GM23248 (cell line): ENCODE data around the gene AMOTL1. TPM values are rescaled to one million over a fixed set of nuclear protein-coding genes. Genes with fewer than 3 reads are reported as not detected.

Experiments
- DNase-seq: peaks from one replicate; pipeline ENCODE4 v3.0.0-alpha.2; 2015
- H2AFZ ChIP-seq: fragments of 200-600 bp; sonication (generic); 2 replicates; pipeline ENCODE4 v1.6.1; 2016; ENCODE audit warnings: antibody characterized with exemption
- H3F3A ChIP-seq: fragments of 200-600 bp; sonication (generic); 2 replicates; pipeline ENCODE4 v1.6.1; 2016; ENCODE audit warnings: mild to moderate bottlenecking, antibody characterized with exemption, mixed run types; ENCODE audit not compliant: insufficient read depth
- H3K27ac ChIP-seq: fragments of 200-600 bp; sonication (generic); 2 replicates; pipeline ENCODE4 v1.5.1; 2016; ENCODE audit warnings: mild to moderate bottlenecking
- H3K27me3 ChIP-seq: fragments of 200-600 bp; sonication (generic); replicated peaks from 2 replicates; pipeline ENCODE4 v1.6.1; 2016; ENCODE audit warnings: mild to moderate bottlenecking; ENCODE audit not compliant: insufficient read depth
- H3K36me3 ChIP-seq: fragments of 200-600 bp; sonication (generic); 2 replicates; pipeline ENCODE4 v1.6.1; 2016; ENCODE audit warnings: low read depth, mild to moderate bottlenecking
- H3K4me1 ChIP-seq: fragments of 200-600 bp; sonication (generic); 2 replicates; pipeline ENCODE4 v1.6.1; 2016; ENCODE audit warnings: mild to moderate bottlenecking; ENCODE audit not compliant: insufficient read depth
- H3K4me2 ChIP-seq: fragments of 200-600 bp; sonication (generic); one replicate; pipeline ENCODE4 v1.6.1; 2016; ENCODE audit warnings: mild to moderate bottlenecking; ENCODE audit not compliant: unreplicated experiment
- H3K4me3 ChIP-seq: fragments of 200-600 bp; sonication (generic); 2 replicates; pipeline ENCODE4 v1.5.1; 2016; ENCODE audit warnings: mild to moderate bottlenecking
- H3K79me2 ChIP-seq: fragments of 200-600 bp; sonication (generic); 2 replicates; pipeline ENCODE4 v1.6.1; 2016; ENCODE audit warnings: mild to moderate bottlenecking; ENCODE audit not compliant: insufficient read depth
- H3K9ac ChIP-seq: fragments of 200-600 bp; sonication (generic); 2 replicates; pipeline ENCODE4 v1.6.1; 2016; ENCODE audit warnings: mild to moderate bottlenecking
- H3K9me2 ChIP-seq: fragments of 200-600 bp; sonication (generic); 2 replicates; pipeline ENCODE4 v1.6.1; 2016; ENCODE audit warnings: mixed run types, mild to moderate bottlenecking, moderate library complexity; ENCODE audit not compliant: insufficient read depth
- H3K9me3 ChIP-seq: fragments of 200-600 bp; sonication (generic); one replicate; pipeline ENCODE4 v1.6.1; 2017; ENCODE audit warnings: low read depth
- H4K20me1 ChIP-seq: fragments of 200-600 bp; sonication (generic); 2 replicates; pipeline ENCODE4 v1.6.0; 2016; ENCODE audit not compliant: insufficient read depth
- EZH2 ChIP-seq: fragments of 200-600 bp; sonication (generic); IDR thresholded peaks from 2 replicates; pipeline ENCODE4 v1.6.1; 2018; ENCODE audit warnings: antibody characterized with exemption, mild to moderate bottlenecking; ENCODE audit not compliant: insufficient read depth, poor library complexity, severe bottlenecking
- EZH2phosphoT487 ChIP-seq: fragments of 200-600 bp; sonication (generic); IDR thresholded peaks from 2 replicates; pipeline ENCODE4 v1.6.1; 2018; ENCODE audit warnings: antibody characterized with exemption, moderate library complexity, mild to moderate bottlenecking, low read depth; ENCODE audit not compliant: insufficient read depth
- WGBS, 2 experiments: methylation state at CpG; one replicate each; pipeline ENCODE4 v1.1.6; 2015 to 2017; ENCODE audit warnings: low lambda C conversion rate in 2 of 2, low coverage in 1 of 2; ENCODE audit errors: missing lambda C conversion rate in 2 of 2; 5-methylcytosine and 5-hydroxymethylcytosine counted together
- in situ Hi-C: fragments of 300-500 bp; cut with MboI; formaldehyde crosslinking; loops from 2 replicates; pipeline ENCODE4 v1.15.0; 2020
- polyA plus RNA-seq: library from polyadenylated mRNA; unstranded; fragments of >200 nt; fragmentation: Nextera tagmentation; extraction: Ambion mirVana; gene quantifications from 2 replicates; pipeline ENCODE4 v1.2.1, GENCODE V29; 2016
- total RNA-seq: library from RNA; depleted of rRNA; stranded (reverse); fragments of >200 nt; shearing (Covaris generic); gene quantifications from 2 replicates; pipeline ENCODE4 v1.2.3, GENCODE V29; 2014

Gene AMOTL1
- total and polyA plus RNA-seq, 2 experiments from 2014 or later: 22.3 to 50.8 TPM

DNA sequence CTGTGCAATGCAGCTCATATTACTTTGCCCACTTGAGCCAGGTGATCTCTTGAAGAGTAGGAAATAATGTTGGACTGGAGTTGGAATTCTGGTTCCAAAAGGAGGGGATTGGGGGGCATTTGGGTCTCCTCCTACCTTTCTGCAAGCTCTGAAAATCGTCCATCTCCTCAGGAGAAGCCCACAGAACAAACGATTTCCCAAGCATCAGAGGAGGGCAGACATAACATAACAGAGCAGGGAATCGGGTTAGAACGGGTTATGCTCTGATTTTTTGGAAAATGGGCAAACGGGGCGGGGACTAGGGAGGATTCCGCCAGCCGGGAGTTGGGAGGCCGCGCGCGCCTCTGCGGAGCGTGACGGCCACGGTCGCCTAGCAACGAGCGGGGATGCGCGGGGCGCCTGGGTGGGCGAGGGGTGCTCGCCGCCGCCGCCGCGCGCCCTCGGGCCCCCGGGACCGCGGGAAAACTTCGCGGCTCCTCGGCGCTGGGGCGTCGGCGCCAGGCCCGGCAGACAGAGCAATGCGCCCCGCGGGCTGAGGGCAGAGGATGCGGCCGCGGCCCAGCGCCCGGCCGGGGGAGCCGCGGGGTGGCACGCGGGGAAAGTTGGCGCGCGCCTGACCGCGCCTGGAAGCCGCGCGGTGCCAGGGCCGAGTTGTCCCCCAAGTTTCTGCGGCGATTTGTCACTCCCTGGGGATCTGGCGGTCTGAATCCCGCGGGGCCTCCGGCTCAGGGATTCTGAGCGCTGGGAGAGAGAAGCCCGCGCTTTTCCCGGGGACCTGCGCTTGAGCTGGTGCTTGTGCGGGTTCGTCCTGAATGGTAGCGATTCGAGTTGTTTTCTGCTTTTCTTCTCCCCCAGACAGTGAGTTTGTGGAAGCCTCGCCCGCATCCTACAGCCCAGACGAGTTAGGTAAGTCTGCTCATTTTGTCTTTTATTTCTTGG, 27.8 kb upstream of the AMOTL1 start:
- no peaks in the 10 kb centered on the region for H3K9me3 ChIP-seq
- H3K4me1 ChIP-seq: peaks cover 19% of the 10 kb centered on the region
- H3K79me2 ChIP-seq: no peaks in the 10 kb centered on the region
- peak overlapping the region; percentile 84 for H2AFZ ChIP-seq
- H3K27ac ChIP-seq: no peak overlapping the region
- peak overlapping the region; percentile 78 for H3K4me3 ChIP-seq
- TF ChIP-seq EZH2phosphoT487: no peak
- no peak for TF ChIP-seq EZH2
- no peaks in the 10 kb centered on the region for H3K9me2 ChIP-seq
- WGBS, 2 experiments: 1 to 2% methylated on average over 55 to 70 of the region's 82 CpGs
- peak overlapping the region; percentile 96 for H3K4me2 ChIP-seq
- no peaks in the 10 kb centered on the region for H3K27me3 ChIP-seq
- H3K36me3 ChIP-seq: no peaks in the 10 kb centered on the region
- no peaks in the 10 kb centered on the region for H4K20me1 ChIP-seq
- in situ Hi-C loops: no loop called here
- peaks cover 15% of the 10 kb centered on the region for H3F3A ChIP-seq
- H3K9ac ChIP-seq: peak overlapping the region; percentile 76
- DNase-seq: peak; percentile 80

DNA sequence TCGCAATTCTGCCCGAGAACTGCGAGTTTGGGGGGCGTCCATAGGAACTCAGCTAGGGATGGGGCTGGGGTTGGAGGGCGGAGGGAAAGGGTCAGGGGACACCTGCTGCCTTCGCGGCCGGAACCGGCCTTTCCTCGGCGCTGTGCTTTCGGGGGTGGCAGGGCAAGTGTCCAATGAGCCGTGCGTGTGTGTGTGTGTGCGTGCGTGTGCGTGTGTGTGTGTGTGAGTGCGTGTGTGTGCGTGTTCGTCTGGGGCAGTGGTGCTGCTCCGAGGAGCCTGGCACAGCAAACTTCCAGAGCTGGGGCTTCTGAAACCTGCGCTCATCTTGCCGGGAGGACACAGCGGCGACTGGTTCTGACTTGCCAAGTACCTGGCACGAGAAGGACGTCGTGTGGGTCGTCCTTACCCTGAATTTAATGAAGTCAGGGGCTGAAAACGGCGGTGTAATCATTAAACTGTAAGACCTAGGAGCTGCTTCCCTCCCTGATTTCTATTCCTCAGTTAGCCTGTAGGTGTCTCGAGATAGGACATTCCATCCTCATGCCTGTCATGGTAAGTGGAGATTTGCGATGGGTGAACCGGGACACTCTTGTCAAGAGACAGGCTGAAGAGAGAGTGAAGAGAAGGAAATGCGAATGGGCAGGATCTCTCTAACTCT, 27.0 kb upstream of the AMOTL1 start:
- in situ Hi-C loops: no loop called here
- Histone ChIP-seq H3K36me3 (no peaks in the 10 kb centered on the region), H3K9ac (peak overlapping the region; percentile 76), H3K4me2 (peak overlapping the region; percentile 96), H3K4me1 (peaks cover 19% of the 10 kb centered on the region), H3K4me3 (peak overlapping the region; percentile 78), H3K27ac (no peak overlapping the region), H3K27me3 (no peaks in the 10 kb centered on the region), H3K9me3 (no peaks in the 10 kb centered on the region), H3K9me2 (no peaks in the 10 kb centered on the region), H4K20me1 (no peaks in the 10 kb centered on the region), H2AFZ (peak overlapping the region; percentile 84), H3F3A (peaks cover 15% of the 10 kb centered on the region), H3K79me2 (no peaks in the 10 kb centered on the region)
- peak; percentile 75 for DNase-seq
- TF ChIP-seq EZH2: no peak
- TF ChIP-seq EZH2phosphoT487: no peak
- 1% methylated on average over 33 to 35 of the region's 35 CpGs for WGBS, 2 experiments

DNA sequence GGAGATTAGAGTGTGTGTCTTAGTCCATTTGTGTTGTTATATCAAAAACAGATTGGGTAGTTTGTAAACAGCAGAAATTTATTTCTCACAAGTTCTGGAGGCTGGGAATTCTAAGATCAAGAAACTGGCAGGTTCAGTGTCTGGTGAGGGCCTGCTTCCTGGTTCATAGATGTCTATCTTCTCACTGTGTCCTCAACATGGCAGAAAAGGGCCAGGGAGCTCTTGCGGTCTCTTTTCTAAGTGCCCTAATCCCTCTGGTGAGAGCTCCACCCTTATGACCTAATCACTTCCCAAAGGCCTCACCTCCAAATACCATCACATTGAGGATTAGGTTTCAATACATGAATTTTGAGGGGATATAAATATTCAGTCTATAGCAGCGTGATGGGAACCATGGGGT, 25.5 kb upstream of the AMOTL1 start:
- Histone ChIP-seq H2AFZ (no peak overlapping the region), H3K4me2 (no peak overlapping the region), H3K9me3 (no peaks in the 10 kb centered on the region), H4K20me1 (no peaks in the 10 kb centered on the region), H3K9ac (no peak overlapping the region), H3K79me2 (no peaks in the 10 kb centered on the region), H3F3A (peaks cover 17% of the 10 kb centered on the region), H3K4me3 (no peak overlapping the region), H3K27ac (no peak overlapping the region), H3K4me1 (peaks cover 20% of the 10 kb centered on the region), H3K27me3 (no peaks in the 10 kb centered on the region), H3K36me3 (no peaks in the 10 kb centered on the region), H3K9me2 (no peaks in the 10 kb centered on the region)
- WGBS, 2 experiments: 92 to 93% methylated on average over 2 of the region's 2 CpGs
- DNase-seq: no peak
- in situ Hi-C loops: no loop called here
- no peak for TF ChIP-seq EZH2
- TF ChIP-seq EZH2phosphoT487: no peak

DNA sequence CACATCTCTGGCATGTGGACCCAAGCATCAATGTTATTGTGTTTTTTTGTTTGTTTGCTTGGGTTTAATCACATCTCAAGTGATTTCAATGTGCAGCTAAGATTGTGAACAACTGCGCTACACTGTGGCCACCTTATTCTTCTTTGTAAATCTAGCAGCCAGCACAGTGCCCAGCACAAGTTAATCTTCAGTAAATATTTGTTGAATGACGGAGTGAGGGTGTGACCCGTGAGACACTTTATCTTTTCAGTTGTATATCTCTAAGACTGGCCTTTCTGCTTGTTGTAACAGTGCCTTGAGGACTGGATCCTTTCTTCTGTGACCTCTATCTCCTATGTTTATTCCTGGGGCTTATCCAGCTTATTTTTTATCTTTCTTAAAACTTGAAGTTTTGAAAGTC, 21.4 kb upstream of the AMOTL1 start:
- H3K4me2 ChIP-seq: peak overlapping the region; percentile 40
- H3K4me1 ChIP-seq: peaks cover 55% of the 10 kb centered on the region
- H3F3A ChIP-seq: peaks cover 47% of the 10 kb centered on the region
- H2AFZ ChIP-seq: no peak overlapping the region
- H3K9ac ChIP-seq: no peak overlapping the region
- TF ChIP-seq EZH2: no peak
- no peak for TF ChIP-seq EZH2phosphoT487
- WGBS, 2 experiments: 39 to 48% methylated on average over 3 of the region's 3 CpGs
- H4K20me1 ChIP-seq: no peaks in the 10 kb centered on the region
- H3K9me2 ChIP-seq: no peaks in the 10 kb centered on the region
- no peaks in the 10 kb centered on the region for H3K9me3 ChIP-seq
- H3K79me2 ChIP-seq: no peaks in the 10 kb centered on the region
- peak overlapping the region; percentile 75 for H3K27ac ChIP-seq
- no peak overlapping the region for H3K4me3 ChIP-seq
- H3K27me3 ChIP-seq: no peaks in the 10 kb centered on the region
- peak; percentile 34 for DNase-seq
- in situ Hi-C loops: no loop called here
- no peaks in the 10 kb centered on the region for H3K36me3 ChIP-seq
